NCI-H69 (cell line): ENCODE results near the gene FAM124B.

Source experiments
- DNase-seq: peaks from one replicate; lab custom pipeline; 2025; lab: John Stamatoyannopoulos, UW

The FAM124B gene

GRCh38 chr2:224335991-224336390 is 65.9 kb downstream of the FAM124B start:
- DNase-seq: no peak

GRCh38 chr2:224334726-224335125 is 67.2 kb downstream of the FAM124B start:
- no peak for DNase-seq

GRCh38 chr2:224333726-224334482 is 68.0 kb downstream of the FAM124B start:
- DNase-seq: no peak

GRCh38 chr2:224331698-224332097 is 70.2 kb downstream of the FAM124B start:
- no peak for DNase-seq

GRCh38 chr2:224328798-224329197 is 73.1 kb downstream of the FAM124B start:
- no peak for DNase-seq
